ENCODE data around the gene MYH7.

GRCh38 chr14:23446291-23446851 is 10.9 kb upstream of the MYH7 start:
- TF ChIP-seq, protein P1, sequence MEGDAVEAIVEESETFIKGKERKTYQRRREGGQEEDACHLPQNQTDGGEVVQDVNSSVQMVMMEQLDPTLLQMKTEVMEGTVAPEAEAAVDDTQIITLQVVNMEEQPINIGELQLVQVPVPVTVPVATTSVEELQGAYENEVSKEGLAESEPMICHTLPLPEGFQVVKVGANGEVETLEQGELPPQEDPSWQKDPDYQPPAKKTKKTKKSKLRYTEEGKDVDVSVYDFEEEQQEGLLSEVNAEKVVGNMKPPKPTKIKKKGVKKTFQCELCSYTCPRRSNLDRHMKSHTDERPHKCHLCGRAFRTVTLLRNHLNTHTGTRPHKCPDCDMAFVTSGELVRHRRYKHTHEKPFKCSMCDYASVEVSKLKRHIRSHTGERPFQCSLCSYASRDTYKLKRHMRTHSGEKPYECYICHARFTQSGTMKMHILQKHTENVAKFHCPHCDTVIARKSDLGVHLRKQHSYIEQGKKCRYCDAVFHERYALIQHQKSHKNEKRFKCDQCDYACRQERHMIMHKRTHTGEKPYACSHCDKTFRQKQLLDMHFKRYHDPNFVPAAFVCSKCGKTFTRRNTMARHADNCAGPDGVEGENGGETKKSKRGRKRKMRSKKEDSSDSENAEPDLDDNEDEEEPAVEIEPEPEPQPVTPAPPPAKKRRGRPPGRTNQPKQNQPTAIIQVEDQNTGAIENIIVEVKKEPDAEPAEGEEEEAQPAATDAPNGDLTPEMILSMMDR (IDR thresholded peaks at IDR 0.05) = no peak
- TF ChIP-seq ZFX (IDR thresholded peaks at IDR 0.05; ENCODE audit: borderline replicate concordance) = no peak
